ENCODE results near the gene EOLA2. TPM values are rescaled to one million over a fixed set of nuclear protein-coding genes. Genes with fewer than 3 reads are reported as not detected.
"Not testable (repeated sequence)": the region's sequence is repeated elsewhere in the genome, so short reads cannot be mapped to it uniquely, and the experiment has no call there.

Gene EOLA2
- total RNA-seq, 1 donor from 2014 or later, result 24.4 TPM

DNA sequence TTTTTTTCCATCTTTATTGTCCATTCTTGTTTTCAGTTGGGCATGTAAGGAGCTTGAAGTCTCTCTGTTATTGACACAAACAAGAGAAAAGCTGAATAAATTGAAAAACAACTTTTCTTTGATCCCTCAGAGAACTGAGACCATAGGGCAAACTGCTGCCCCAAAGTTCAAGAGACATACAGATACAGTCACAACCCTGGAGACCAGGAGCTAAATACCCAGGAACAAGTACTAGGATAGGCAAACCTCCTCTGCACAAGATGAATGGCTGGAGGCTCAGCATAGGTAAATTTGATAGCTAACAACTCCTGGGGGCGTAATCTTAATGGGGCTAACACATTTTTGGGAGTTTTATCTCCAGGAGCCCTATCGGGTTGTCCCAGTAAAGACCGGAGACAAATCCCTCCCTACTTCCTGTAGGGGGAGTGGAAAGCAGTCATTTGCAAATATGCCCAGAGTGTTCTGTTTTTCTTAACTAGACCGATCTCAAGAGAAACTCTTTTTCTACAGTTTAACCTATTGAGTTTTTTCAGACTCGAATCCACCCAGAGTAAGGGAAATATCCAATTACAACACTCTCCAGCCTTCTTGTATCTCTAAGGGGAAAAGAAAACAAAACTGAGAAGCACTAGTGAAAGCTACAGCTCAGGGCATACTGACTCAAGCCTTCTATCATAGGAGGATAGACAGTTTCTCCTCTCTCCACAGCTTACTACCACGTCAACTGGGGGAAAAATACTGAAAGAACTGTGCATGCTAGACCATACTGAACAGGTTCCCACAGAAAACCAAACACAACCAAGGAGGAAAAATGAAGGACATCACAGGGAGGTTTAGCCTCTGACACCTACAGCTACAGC lies 34.2 kb downstream of the EOLA2 start:
- DNase-seq (ENCODE audit: low read depth), result no peak
- peak overlapping the region; percentile 39 for H3K4me3 ChIP-seq (ENCODE audit: low read depth, low read length)
- TF ChIP-seq, protein P1, sequence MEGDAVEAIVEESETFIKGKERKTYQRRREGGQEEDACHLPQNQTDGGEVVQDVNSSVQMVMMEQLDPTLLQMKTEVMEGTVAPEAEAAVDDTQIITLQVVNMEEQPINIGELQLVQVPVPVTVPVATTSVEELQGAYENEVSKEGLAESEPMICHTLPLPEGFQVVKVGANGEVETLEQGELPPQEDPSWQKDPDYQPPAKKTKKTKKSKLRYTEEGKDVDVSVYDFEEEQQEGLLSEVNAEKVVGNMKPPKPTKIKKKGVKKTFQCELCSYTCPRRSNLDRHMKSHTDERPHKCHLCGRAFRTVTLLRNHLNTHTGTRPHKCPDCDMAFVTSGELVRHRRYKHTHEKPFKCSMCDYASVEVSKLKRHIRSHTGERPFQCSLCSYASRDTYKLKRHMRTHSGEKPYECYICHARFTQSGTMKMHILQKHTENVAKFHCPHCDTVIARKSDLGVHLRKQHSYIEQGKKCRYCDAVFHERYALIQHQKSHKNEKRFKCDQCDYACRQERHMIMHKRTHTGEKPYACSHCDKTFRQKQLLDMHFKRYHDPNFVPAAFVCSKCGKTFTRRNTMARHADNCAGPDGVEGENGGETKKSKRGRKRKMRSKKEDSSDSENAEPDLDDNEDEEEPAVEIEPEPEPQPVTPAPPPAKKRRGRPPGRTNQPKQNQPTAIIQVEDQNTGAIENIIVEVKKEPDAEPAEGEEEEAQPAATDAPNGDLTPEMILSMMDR (conservative IDR thresholded peaks at IDR 0.05; ENCODE audit: low read depth, low read length), result peak; percentile 35

DNA sequence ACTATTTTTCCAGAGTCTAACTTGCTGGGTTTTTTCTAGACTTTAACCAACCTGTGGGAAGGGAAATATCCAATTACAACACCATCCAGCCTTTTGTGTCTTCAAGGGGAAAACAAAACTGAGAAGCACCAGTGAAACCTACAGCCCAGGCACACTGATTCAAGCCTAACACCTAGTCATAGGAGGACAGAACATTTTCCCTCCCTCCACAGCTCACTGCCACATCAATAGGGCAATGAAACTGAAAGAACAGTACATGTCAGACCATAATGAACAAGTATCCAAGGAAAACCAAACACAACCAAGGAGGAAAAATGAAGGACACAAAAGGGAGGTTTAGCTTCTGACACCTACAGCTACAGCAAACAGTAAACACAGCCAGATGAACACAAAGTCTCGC lies 39.7 kb downstream of the EOLA2 start:
- TF ChIP-seq, protein P1 (conservative IDR thresholded peaks at IDR 0.05; ENCODE audit: low read depth, low read length), result no peak
- H3K4me3 ChIP-seq (ENCODE audit: low read depth, low read length), result no peak overlapping the region
- DNase-seq (ENCODE audit: low read depth), result no peak

DNA sequence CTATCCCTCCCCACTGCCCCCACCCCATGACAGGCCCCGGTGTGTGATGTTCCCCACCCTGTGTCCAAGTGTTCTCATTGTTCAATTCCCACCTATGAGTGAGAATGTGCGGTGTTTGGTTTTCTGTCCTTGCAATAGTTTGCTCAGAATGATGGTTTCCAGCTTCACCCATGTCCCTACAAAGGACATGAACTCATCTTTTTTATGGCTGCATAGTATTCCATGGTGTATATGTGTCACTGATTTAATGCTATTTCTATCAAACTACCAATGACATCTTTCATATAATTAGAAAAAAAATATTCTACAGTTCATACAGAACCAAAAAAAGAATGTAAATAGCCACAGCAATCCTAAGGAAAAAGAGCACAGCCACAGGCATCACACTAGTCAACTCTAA lies 47.5 kb downstream of the EOLA2 start:
- not testable (repeated sequence) for H3K4me3 ChIP-seq (ENCODE audit: low read depth, low read length); DNase-seq (ENCODE audit: low read depth)

Other genes starting within 250 kb of the EOLA2 start
- gene MAGEA11, start 226.4 kb downstream of the EOLA2 start, total RNA-seq, result not detected in 2 replicates
- 0.51 TPM in 1 of 2 replicates, not detected in the other for gene HSFX1, start 164.4 kb downstream of the EOLA2 start, total RNA-seq
- not detected in 2 replicates for gene MAGEA9, start 156.6 kb downstream of the EOLA2 start, total RNA-seq
- not detected in 2 replicates for gene MAGEA8, start 57.3 kb downstream of the EOLA2 start, total RNA-seq
- gene HSFX4, start 8.9 kb downstream of the EOLA2 start, total RNA-seq, result not detected in 2 replicates